ENCODE results near the gene CPE.
"Not testable (repeated sequence)": the region's sequence is repeated elsewhere in the genome, so short reads cannot be mapped to it uniquely, and the experiment has no call there.

CPE gene

DNA sequence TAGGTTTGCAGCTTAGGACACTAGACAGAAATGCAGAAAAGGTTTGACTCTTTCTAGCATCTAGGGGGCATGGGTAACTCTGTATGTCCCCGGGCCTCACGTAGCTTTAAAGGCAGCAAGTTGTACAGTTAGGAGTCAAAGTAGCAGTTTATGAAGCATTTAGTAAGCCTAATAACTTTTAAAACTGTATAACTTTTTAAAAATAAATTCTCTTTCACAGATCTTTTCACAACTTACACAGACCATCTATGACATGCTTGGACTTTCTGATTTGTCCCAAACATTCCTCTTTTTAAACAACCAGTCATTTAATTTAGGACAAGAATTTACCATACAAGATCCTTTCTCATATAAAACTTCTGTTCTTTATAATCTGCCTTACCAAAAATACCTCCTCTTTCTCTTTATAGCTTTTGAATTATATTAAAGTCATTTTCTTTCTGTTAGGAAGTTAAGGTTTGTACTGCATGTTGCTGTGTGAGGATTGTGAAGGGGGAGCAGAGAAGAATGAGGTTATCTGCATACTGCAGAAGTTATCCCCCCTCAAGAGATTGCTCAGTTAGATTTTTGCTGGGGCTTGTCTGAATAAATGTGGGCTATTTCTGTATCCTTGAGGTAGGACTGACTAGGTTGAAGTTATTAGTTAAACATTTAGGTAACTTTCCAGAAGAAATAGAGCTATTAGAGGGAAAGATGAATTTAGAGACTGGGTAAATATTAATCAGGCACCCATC, 94.3 kb downstream of the CPE start:
- DNase-seq, result no peak

DNA sequence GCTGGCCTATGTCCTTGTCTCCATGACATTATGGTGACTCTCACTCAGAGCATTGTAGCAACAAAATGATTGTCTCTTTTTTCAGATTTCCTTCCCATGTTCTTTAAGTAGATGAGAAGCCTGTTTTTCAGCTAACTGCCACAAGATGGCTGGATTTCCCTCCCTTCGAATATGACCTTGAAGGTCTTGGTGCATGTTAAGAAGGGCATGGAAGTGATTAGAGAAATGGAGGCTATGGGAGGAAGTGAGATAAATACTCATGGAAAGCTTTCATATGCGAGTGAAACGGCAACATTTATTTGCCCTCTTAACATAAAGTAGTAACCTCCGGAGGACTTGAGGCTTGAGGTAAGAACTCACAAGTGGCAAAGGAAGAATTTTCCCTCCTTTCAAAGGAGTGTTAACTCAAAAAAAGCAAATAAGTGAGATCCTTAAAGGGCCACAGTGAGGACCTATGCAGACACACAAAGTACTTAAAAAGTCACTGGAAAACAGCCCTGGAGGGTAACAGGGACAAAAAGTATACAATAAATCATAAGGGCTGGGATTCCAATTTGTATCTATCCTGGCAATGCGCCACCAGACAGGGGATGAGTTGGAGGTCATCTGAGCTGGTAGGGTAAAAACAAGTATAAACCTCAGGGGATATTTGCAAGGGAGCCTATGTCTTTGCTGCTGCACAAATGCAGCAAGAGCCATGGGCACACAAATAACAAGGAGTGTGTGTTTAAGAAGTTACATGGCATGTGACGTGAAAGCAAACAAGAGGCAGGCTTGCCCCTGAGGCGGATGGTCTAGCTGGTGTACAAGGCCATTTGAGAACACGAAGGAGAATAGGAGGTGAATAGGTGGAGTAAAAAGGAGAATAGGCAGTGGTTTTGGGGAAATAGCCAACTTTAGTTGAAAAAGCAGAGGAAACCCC, 96.2 kb downstream of the CPE start:
- DNase-seq, result no peak

DNA sequence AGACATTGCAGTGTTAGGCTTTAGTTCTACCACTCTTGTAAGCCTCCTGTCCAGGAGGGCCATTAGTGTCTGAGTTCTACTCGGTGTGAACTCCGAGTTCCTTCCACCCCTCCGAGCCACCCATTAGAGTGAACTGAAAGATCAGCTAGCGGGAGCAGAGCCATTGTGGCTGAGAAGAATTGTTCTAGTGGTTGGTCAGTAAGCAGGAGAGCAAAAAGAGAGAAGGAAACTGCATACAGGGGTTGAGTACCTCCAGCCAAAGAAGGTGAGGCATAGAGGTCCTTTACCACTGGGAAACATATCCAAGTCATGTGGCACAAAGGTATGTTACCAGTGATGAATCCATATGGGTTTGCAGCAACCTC, 96.9 kb downstream of the CPE start:
- no peak for DNase-seq

DNA sequence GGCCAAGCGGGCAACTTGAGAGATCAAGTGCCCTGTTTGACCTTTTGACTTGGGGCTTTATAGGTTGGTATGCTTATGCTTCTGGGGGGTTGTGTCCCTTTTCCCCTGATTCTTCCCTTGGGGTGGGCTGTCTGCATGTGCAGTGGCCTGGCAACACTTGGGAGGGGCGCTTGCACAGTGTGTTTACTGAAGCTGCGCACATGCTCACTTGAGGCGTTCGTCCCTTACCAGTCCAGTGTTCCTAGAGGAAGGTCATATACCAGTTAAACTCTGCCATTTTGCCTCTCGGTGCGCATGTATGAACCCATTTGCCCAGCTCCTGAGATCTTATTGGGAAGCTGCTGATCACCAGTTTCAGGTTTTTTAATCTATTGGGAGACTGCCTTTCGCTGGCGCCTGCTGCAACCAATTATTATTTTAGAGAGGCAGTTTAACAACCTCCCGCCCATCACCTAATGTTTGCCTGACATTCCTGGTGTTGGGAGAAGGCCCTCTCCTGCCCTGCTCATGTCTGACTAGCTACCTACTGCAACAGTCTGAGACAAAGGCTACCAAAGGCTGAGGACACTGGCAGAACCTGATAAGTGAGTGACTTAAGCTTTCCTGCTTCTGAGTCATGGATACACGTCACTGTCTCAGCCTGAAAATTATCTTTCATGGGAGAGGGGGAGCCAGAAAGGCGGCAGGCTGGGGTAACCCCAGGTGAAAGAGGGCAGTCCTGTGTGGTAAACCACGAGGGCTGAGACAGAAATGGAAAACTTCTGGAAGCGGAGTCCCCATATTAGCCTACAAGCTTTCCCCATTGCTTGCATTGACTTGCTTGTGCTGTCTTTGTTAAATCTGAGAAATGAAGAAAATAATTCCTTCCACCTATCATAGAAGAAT, 97.6 kb downstream of the CPE start:
- DNase-seq, result no peak

DNA sequence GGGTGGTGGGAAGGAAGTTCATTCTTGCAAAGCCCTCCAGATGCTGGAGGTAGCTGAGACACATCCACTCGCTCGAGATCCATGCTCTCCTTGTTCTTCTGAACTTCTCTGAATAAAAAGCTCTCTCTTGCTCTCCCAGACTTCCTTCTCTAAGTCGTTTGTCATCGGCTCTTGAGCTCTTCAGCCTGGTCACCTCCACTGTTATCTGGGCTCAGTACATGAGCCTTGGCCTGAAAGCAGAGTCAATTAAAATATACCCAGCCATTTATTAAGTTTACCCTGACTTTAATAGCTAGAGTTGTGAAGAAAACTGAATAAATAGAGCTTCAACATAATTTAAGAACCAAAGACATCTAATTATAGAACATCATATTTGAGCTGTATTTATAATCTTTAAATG, 99.0 kb downstream of the CPE start:
- no peak for DNase-seq

DNA sequence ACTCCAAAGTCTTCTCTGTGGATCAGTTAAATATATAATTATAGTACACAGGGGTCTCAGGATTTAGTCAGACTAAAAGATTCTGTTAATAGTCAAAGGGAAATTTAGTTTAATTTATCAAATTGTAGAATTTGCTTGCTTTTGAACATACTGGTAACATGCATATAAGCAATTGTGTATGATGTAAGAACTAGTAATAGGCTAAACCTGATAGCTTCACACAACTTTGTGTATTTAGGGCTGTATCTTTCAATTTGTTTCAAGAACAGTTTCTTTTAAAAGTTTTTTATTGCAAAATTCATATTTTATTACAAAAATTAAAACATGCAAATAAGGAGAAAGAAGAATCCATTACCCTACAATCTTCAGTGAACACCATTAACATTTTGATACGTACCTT, 99.5 kb downstream of the CPE start:
- no peak for DNase-seq

DNA sequence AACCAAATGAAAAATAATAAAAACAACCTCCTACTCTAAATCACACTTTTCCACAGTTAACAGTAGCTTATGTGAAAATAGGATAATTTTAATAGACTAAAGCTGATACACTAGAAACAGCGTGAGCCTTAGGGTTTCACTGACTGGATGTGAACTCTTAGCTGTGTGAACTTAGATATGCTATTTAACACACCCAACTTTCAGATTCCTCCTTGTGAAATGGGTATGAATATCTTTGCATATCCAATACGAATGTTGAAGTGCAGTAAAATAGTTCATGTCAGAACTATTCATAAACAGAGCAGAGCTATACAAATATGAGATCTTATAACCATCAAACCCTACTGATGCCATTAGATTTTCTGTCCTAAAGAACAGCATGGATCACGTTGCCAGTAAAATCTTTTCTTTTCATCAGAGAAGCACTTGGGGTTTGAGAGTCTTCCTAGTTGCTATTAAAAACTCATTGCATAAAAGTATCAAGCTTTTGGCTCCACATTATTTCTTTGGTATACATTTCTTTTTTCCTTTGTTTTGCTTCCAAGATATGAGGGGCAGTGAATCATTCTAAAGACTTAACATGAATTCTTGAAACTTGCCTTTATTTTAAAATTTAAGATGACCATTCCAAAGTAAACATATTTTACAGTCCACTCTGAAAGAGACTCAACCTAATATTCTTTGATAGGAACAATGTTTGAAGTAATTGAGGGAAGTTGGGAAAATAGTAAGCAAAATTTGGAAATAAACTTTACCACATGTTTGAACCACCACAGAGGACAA, 102.4 kb downstream of the CPE start:
- no peak for DNase-seq

DNA sequence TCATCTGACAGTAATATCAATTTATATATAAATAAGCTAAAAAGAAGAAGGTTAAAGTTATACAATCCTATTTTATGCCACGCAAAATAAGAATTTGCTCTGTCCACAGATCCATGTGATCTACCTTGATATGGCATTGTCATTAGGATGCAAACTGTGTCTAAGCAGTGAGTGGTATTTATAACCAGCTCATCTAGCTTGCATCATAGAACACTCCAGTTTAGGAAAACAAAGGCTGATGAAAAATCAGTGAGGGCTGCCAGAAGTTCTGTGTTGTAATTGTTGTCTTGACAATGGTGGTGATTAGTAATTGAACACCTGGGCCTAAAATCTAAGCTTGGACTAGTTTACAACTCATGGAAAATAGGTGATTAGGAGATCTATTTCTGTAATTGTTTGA, 111.0 kb downstream of the CPE start:
- no peak for DNase-seq

DNA sequence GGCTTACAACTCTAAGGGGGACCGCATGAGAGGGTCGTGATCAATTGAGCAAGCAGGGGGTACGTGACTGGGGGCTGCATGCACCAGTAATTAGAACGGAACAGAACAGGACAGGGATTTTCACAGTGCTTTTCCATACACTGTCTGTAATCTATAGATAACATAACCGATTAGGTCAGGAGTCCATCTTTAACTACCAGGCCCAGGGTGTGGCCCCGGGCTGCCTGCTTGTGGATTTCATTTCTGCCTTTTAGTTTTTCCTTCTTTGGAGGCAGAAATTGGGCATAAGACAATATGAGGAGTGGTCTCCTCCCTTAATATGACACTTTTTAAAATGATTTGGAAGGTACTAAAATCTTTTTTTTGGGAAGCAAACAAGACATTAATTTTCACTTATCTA, 113.8 kb downstream of the CPE start:
- DNase-seq, result not testable (repeated sequence)

DNA sequence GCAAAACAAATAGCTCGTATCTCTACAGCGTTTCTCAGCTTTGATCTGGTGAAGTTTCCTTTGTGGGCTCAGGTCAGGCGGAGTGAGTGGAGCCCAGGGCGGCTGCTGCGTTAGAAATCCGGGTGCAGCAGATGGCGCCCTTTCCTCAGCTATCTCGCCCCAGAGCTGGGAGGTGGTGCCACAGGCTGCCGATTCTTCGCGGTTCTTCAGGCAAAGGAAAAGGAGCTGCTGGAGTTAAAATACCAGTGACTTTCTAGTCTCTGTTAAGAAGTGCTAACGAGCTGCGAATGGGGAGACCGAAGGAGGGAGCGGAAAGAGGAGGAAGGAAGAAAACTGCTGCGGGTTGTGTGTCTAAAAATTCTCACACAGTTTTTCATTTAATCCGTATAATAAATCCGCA, 114.6 kb downstream of the CPE start:
- peak; percentile 0 for DNase-seq

DNA sequence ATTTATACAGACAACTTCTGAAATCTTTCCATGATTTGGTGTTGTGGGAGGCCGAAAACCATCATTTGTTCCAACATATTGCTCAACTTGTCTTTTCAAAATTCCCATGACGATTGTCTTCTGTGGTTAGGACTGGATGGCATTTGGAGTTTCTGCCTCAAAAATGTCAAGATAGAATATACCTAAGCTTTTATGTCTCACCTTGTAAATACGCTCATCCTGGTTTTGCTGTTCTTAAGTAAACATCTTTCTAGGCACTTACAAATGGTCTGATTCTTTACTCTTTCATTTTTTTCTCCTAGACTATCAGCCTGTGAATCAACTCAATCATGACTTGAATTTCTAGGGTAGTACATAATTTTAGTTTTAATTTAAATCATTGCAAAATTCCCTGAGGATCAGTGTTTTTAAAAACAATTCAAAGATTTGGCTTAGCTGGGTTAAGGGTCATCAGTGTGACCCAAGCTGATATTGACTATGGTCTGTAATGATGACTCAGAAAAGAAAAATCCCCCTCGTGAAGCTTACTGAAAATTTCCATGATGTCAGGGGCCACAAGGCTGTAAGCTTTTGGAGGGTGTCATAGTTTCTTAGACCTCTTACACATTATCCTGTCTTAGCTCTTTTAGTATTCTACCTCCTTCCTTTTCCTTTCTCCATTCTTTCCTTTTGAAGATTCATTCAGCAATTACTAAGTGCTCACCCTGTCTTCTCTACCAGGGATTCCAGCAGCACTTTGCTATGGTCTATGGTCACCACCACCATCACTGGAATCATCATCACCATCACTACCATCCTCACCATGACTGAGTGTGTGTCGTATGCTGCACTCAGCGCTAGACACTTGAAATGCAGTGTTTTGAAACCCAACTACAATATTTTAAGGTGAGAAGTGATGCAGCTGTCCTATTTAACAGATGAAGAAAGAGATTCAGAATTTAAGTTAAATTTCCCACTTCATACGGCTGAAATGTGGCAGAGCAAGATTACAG, 124.4 kb downstream of the CPE start:
- no peak for DNase-seq

DNA sequence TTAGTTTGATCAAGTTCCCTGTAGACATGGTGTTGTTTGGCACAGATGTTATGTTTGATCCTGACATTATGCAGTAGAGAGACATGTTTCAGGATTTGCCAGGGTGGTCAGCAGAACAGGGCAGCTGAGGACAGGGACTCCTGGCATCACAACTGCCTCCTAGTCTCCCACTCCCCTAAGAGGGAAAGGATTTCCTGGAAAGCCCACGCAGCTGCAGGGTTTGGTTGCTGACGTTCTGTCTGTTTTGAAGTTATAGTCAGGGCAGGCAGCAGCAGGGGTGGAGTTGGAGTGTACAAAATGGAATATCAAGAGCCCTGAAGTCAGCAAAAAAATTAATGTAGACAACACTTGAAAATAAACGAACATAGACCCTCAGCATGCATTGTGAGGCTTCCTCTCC, 125.4 kb downstream of the CPE start:
- no peak for DNase-seq

DNA sequence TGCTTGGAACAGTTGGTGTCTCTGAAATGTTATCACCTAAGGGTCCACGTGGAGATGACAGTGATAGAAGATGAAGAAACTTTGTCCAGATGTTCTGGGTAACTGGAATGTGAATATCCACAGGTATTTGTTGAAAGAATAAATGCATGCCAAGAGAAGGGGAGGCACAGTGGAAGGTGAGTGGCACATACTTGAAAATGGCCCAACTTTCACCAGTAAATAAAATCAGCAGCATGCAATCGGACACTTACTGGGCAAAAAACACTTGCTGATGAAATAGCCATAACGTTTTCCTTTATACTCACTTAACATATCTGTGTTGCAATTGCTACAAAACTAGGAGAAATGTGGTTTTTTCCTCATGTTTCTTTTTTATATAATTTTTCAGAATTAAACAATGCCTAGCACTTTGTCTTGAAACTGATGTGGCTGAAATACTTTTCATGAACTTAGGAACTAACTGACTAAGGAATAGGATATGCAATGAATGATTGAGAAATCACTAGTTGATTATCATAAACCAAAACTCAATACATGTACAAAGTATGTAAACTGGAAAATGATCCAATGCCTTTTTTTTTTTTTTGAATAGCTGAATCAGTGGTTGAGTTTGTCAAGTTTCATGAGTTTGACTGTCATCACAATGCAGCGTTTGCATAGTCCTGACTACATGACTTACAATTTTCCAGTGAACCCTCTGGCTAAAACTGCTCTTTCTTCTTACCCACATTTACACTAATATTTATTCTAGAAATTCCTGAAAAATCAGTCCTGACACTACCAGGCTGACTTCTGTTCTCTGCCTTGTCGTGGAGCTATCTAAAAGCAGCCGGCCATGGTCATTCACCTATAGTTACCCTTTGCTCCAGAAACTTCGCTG, 127.4 kb downstream of the CPE start:
- no peak for DNase-seq

DNA sequence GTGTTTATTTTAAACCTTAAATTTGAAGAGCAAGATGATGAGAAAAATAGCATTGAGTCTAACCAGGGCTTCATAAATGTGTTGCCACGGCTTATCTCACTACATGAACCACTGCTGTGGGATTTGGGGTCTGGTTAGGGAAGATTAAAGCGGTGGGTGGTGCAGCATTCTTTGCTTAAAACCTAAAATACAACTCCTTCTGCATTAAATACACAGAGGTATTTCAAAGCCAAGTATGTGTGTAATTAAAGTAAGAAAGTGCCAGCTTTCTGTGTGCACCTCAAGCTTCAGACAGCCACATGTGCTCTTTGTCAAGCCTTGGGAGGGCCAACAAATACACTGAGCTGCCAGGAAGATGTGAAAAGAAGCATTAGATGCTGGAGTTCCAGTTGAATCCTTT, 128.0 kb downstream of the CPE start:
- DNase-seq, result no peak

DNA sequence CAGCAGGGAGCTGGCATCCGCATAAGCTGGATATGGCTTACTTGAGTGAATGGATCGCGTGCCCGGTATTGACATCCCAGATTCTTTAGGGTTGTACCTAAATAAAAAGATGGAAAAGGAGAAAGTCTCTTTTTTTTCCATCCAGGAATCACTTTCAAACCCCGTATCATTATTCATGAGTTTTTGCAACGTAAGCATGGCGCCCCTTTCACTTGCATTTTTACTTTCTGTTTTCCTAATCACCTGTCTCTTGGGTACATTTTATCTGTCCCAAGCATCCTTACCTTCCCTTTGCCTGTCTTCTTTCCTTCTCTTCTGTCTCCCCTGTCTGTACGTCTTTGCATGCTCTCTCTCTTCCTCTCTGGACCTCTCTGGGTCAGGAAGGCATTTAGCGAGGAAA, 128.6 kb downstream of the CPE start:
- no peak for DNase-seq

DNA sequence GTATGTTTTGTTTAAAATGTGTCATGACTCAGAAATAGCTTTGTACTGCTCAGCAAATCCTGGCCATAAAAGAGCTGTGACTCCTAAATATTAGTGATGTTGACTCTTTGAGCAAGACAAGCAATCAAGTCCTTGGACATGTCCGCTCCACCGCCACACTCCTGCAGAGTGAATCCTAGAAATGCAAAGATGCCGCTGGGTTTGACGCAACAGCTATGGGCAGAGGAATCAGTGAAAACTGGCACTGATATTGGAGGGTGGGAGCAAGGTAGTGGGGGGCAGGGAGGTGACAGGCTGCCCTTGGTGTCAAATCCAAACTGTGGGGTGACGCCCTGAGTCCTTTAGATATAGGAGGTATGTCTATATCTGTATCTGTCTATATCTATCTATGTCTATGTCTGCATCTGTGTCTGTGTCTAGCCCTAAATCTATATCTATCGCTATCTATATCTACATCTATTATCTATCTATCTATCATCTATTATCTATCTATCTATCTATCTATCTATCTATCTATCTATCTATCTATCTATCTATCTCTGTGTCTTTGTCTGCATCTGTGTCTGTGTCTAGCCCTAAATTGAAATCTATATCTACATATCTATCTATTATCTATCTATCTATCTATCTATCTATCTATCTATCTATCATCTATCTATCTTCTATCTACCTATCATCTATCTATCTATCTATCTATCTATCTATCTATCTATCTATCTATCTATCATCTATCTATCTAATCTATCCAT, 129.7 kb downstream of the CPE start:
- no peak for DNase-seq

DNA sequence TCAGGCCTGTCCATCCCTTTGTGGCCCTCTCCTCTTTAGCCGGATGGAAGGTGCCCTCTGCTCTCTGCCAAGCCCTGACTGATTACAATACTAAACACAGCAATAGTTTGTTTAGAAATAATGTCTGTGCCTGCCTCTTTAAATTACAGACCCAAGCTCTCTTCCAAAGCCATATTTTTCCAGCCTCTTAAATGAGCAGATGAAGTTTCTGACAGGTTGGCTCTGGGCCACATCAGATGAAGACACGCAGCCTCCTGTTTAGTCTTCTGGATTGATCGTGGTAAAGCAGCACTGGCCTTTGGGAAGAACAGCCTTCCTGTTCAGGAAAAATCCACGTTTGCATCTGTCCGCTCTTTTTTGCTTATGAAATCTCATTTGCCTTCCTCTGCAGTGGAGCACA, 133.6 kb downstream of the CPE start:
- DNase-seq, result no peak

DNA sequence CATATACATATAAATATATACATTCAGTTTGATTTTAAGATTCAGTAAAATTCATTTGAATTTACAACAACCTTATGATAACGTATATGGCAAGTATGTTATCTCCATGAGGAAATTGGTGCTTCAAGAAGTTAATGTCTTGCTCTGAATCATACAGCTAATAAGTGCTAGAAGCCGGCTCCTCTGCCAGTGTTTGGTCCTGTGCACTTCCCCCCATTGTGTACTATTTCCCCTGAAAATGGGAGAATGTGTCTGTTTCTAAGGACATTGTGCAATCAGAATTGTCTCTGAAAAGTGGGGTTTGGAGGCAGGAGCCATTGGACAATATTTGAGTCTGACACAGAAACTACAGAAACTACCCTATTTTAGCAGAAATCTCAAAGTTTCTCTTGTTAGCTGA, 135.9 kb downstream of the CPE start:
- DNase-seq, result no peak

DNA sequence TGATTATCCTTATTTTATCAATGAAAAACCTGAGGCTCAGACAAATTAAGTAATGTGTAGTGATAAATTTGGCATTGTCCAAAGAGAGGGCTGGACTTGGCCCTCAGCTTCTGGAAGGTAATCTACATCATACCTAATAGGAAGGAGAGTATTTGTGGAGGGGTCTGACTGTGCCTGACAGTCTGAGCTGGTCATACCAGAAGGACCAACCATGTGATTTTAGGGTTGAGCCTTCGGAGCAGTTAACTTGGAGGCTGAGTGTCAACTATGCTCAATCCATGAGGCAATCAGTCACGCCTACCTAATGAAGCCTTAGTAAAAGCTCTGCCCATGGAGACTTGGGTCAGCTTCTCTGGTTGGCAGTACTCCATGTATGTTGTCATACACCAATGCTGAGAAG, 136.4 kb downstream of the CPE start:
- DNase-seq, result no peak
